ENCODE results near the gene OBI1.

OBI1 gene

DNA sequence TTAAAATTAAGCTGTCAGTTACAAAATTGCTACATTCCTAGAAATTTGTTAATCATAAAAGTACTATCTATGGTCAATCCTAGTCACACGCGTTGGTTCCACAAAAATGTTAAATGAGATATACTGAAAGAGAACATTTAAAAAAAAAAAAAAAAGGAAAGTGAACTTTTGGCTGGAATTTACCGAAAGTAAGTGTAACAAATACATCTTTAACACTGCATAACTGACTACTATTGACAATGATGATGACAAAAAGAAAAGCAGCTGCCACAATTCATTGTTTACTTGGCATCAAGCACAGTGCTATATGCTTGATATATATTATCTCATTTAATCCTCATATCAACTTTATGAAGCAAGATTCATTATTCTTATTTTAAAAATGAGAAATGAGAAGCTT, 35.8 kb downstream of the OBI1 start:
- Histone ChIP-seq H3K4me1 (ENCODE audit: low read length) (0 out of 2 replicates have a peak, but pooled peaks cover 3% of the 10 kb centered on the region), H3K4me2 (ENCODE audit: low read length) (no peak overlapping the region), H3K27ac (ENCODE audit: low read length) (no peak overlapping the region), H3K9me3 (ENCODE audit: insufficient read depth, low read length) (no peaks in the 10 kb centered on the region), H4K20me1 (ENCODE audit: insufficient read depth, low read length) (peaks cover 22% of the 10 kb centered on the region), H3K27me3 (ENCODE audit: low read depth, low read length) (no peaks in the 10 kb centered on the region), H3K9ac (ENCODE audit: low read length) (no peak overlapping the region), H3K4me3 (ENCODE audit: low read length) (no peak overlapping the region), H3K36me3 (replicated peaks; ENCODE audit: low read depth, low read length) (peaks cover 33% of the 10 kb centered on the region), H3K79me2 (ENCODE audit: low read length) (peaks cover 21% of the 10 kb centered on the region; the same call in 1 of the 2 replicates), H2AFZ (ENCODE audit: low read depth, low read length) (no peak overlapping the region)
- no peak for TF ChIP-seq EZH2phosphoT487 (IDR thresholded peaks at IDR 0.05; ENCODE audit: low read depth)
- TF ChIP-seq, protein P1, sequence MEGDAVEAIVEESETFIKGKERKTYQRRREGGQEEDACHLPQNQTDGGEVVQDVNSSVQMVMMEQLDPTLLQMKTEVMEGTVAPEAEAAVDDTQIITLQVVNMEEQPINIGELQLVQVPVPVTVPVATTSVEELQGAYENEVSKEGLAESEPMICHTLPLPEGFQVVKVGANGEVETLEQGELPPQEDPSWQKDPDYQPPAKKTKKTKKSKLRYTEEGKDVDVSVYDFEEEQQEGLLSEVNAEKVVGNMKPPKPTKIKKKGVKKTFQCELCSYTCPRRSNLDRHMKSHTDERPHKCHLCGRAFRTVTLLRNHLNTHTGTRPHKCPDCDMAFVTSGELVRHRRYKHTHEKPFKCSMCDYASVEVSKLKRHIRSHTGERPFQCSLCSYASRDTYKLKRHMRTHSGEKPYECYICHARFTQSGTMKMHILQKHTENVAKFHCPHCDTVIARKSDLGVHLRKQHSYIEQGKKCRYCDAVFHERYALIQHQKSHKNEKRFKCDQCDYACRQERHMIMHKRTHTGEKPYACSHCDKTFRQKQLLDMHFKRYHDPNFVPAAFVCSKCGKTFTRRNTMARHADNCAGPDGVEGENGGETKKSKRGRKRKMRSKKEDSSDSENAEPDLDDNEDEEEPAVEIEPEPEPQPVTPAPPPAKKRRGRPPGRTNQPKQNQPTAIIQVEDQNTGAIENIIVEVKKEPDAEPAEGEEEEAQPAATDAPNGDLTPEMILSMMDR (IDR thresholded peaks at IDR 0.05; ENCODE audit: low read depth, low read length): no peak

DNA sequence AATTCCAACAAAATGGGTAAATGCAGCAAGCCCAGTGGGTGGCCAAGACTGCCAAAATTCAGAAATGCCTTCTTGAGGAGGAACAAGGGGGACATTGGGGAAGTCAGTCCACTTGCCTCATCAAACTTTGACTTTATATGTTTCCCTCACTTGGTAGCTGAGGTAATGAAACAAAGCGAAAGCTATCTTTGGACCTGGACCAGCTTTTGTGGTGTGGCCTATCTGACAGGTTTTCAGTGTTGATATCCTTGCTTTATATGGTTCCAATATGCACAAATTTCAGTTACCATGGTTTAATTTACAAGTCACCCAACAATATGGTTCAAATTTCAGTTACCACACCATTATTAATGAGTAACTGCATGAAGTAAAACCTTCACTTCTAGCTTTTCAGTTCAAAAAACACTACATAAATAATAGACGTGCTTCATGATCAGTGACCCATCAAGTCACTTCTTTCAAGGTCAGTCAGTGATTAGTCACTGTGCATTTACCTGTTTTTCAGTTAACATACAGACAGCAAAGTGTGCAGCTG, 38.0 kb downstream of the OBI1 start:
- no peak overlapping the region for H3K9ac ChIP-seq (ENCODE audit: low read length)
- no peaks in the 10 kb centered on the region for H3K9me3 ChIP-seq (ENCODE audit: insufficient read depth, low read length)
- TF ChIP-seq, protein P1 (IDR thresholded peaks at IDR 0.05; ENCODE audit: low read depth, low read length): no peak
- no peak for TF ChIP-seq EZH2phosphoT487 (IDR thresholded peaks at IDR 0.05; ENCODE audit: low read depth)
- no peak overlapping the region for H3K4me2 ChIP-seq (ENCODE audit: low read length)
- no peak overlapping the region for H2AFZ ChIP-seq (ENCODE audit: low read depth, low read length)
- peaks cover 21% of the 10 kb centered on the region; the same call in 1 of the 2 replicates for H3K79me2 ChIP-seq (ENCODE audit: low read length)
- peaks cover 17% of the 10 kb centered on the region for H4K20me1 ChIP-seq (ENCODE audit: insufficient read depth, low read length)
- no peak overlapping the region for H3K4me3 ChIP-seq (ENCODE audit: low read length)
- no peaks in the 10 kb centered on the region for H3K27me3 ChIP-seq (ENCODE audit: low read depth, low read length)
- no peak overlapping the region for H3K27ac ChIP-seq (ENCODE audit: low read length)
- 0 out of 2 replicates have a peak, but pooled peaks cover 3% of the 10 kb centered on the region for H3K4me1 ChIP-seq (ENCODE audit: low read length)
- peaks cover 36% of the 10 kb centered on the region for H3K36me3 ChIP-seq (replicated peaks; ENCODE audit: low read depth, low read length)

DNA sequence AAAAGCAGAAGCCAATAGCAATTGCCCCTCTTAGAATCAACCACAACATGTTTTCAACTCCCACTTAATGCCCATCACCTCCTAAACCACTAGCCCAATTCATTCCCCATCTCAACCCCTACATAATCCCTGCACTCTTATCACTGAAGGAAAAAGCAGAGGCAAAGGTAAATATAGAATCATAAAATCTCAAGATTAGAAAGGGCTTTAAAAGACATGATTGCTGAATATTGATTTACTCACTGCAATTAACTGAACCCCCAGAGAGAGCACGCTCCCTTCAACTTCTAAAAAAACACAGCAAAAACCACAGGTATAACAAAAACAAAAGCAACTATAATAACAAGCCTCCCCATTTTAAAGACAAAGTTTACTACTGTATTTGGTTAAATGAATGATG, 40.5 kb downstream of the OBI1 start:
- Histone ChIP-seq H3K36me3 (replicated peaks; ENCODE audit: low read depth, low read length) (peaks cover 46% of the 10 kb centered on the region), H4K20me1 (ENCODE audit: insufficient read depth, low read length) (peaks cover 13% of the 10 kb centered on the region)
- TF ChIP-seq EZH2phosphoT487 (IDR thresholded peaks at IDR 0.05; ENCODE audit: low read depth): no peak
- TF ChIP-seq, protein P1 (IDR thresholded peaks at IDR 0.05; ENCODE audit: low read depth, low read length): no peak

DNA sequence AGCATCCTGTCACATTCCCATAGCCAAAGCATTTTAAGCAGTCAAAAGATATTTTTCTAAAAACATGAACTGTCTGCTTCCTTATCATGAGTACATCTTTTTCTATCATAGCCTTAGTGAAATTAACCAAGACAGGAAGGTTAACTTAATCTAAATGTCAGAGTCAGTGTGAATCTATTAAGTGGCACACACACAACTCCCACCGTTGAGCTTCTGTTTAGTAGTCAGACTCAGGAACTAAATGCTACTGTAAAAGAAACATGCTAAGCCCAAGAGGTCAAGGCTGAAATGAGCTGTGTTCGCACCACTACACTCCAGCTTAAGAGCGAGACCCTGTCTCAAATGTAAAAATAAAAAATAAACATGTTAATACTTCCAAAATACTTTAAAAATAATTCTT, 47.9 kb downstream of the OBI1 start:
- Histone ChIP-seq H2AFZ (ENCODE audit: low read depth, low read length) (no peak overlapping the region), H4K20me1 (ENCODE audit: insufficient read depth, low read length) (peaks cover 12% of the 10 kb centered on the region; the same call in 1 of the 2 replicates), H3K27me3 (ENCODE audit: low read depth, low read length) (no peaks in the 10 kb centered on the region), H3K36me3 (replicated peaks; ENCODE audit: low read depth, low read length) (peaks cover 18% of the 10 kb centered on the region), H3K9me3 (ENCODE audit: insufficient read depth, low read length) (no peaks in the 10 kb centered on the region), H3K4me1 (ENCODE audit: low read length) (peaks cover 19% of the 10 kb centered on the region), H3K9ac (ENCODE audit: low read length) (no peak overlapping the region), H3K4me2 (ENCODE audit: low read length) (peak overlapping the region; percentile 53), H3K27ac (ENCODE audit: low read length) (no peak overlapping the region), H3K4me3 (ENCODE audit: low read length) (no peak overlapping the region), H3K79me2 (ENCODE audit: low read length) (no peaks in the 10 kb centered on the region)
- TF ChIP-seq, protein P1 (IDR thresholded peaks at IDR 0.05; ENCODE audit: low read depth, low read length): no peak
- no peak for TF ChIP-seq EZH2phosphoT487 (IDR thresholded peaks at IDR 0.05; ENCODE audit: low read depth)

More for the DNA sequence above, 40.5 kb downstream of the OBI1 start:
- no peak overlapping the region for H3K4me2 ChIP-seq (ENCODE audit: low read length)
- no peak overlapping the region for H3K9ac ChIP-seq (ENCODE audit: low read length)
- no peak overlapping the region for H3K4me3 ChIP-seq (ENCODE audit: low read length)
- no peak overlapping the region for H3K27ac ChIP-seq (ENCODE audit: low read length)
- no peak overlapping the region for H2AFZ ChIP-seq (ENCODE audit: low read depth, low read length)
- H3K4me1 ChIP-seq (ENCODE audit: low read length): 0 out of 2 replicates have a peak, but pooled peaks cover 3% of the 10 kb centered on the region
- H3K27me3 ChIP-seq (ENCODE audit: low read depth, low read length): no peaks in the 10 kb centered on the region
- peaks cover 15% of the 10 kb centered on the region; the same call in 1 of the 2 replicates for H3K79me2 ChIP-seq (ENCODE audit: low read length)
- H3K9me3 ChIP-seq (ENCODE audit: insufficient read depth, low read length): no peaks in the 10 kb centered on the region

Measured in OCI-LY3 (cell line).